ENCODE measurements around the gene WNT2.
"Not testable (repeated sequence)": the region's sequence is repeated elsewhere in the genome, so short reads cannot be mapped to it uniquely, and the experiment has no call there.

WNT2 gene

GRCh38 chr7:117251687-117252086, 71.2 kb downstream of the WNT2 start:
- DNase-seq, result no peak

DNA sequence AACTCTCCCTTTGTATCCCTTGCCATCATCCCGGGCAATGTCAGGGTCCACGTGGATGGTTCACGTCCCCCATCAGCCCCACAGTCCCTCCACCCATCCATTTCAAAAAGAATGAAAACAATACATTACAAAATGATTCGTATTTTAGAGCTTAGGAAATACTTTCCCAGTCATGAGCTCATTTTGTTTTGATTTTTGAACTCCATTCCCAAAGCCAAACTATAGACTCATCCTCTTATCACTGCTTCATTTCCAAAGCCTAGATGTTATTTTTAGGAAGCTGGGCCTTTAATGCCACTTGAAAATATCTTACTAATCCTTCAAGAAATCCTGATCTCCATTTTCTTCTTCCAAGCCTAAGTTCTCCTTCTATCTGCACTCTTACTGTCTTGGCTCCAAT, 72.1 kb downstream of the WNT2 start:
- no peak for DNase-seq

DNA sequence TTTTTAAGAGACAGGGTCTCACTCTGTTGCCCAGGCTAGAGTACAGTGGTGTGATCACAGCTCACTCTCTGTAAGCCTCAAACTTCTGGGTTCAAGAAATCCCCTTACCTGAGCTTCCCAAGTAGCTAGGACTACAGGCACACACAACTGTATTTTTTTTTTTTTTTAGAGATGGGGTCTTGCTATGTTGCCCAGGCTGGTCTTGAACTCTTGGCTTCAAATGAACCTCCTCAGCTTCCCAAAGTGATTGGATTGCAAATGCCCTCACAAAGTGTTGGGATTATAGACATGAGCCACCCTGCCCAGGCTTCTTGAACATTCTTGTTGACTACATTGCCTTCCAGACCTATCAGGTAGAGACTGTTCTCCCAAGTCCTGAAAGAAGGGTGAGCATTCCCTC, 72.6 kb downstream of the WNT2 start:
- DNase-seq, result no peak

- no peak for DNase-seq
Observed at GRCh38 chr7:117249696-117250095, 73.2 kb downstream of the WNT2 start.

- DNase-seq, result no peak
Observed at GRCh38 chr7:117248829-117249228, 74.0 kb downstream of the WNT2 start.

DNA sequence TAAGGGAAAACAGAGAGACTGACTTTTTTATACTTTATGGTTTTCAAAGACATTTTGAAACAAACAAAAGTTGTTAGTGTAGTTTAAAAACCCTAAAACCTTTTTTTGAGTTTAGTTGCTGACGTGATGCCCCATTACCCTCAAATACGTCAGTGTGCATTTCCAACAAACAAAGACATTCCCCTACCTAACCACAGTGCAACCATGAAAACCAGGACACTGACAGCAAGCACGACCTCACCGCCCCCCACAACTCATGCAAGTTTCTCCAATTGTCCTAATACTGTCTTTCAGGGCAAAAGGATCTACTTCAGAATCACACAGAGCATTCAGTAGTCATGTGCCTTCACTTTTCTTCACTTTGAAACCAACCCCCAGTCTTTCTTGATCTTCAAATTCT, 75.0 kb downstream of the WNT2 start:
- DNase-seq, result no peak

- DNase-seq, result not testable (repeated sequence)
Observed at GRCh38 chr7:117245703-117246102, 77.2 kb downstream of the WNT2 start.

- no peak for DNase-seq
Observed at GRCh38 chr7:117243390-117243789, 79.5 kb downstream of the WNT2 start.

- no peak for DNase-seq
Observed at GRCh38 chr7:117241088-117241487, 81.8 kb downstream of the WNT2 start.

DNA sequence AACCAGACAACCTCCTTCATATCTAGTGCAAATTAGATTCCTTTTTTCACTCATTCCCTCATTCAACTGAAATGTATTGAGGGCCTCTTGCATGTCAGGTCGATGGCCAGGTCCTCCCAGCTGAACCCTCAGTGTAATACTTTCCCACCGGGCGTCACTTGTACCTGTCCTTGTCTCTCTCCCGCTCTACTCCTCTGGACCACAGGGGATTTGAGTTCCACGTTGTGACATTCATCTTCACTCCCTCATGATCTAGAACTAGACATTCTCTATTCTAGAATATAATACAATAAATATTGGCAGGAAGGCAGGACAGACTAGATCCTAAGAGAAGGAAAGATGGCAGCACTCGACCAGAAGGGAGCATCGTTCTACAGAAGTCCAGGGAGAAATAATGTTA, 83.9 kb downstream of the WNT2 start:
- DNase-seq, result no peak

DNA sequence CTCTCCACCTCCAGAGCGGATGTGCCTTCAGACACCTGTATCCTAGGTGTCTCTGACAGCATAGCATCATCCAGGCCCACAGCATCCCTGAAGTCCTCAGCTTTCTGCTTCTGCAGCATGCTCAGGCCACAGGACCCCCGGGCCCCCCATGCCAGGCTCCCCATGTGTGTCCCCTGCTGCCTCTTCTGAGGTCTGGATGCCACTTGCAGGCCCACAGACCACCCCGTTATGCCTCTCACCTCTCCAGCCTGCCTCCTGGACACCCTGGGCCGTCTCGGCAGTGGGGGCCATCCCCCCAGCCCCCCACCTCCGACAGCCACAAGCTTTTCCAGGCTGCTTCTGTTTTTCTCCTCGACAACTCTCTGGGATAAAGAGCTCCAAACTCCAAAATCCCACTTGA, 84.4 kb downstream of the WNT2 start:
- DNase-seq, result no peak

GRCh38 chr7:117237646-117238045, 85.2 kb downstream of the WNT2 start:
- DNase-seq, result no peak

GRCh38 chr7:117231047-117231359, 91.9 kb downstream of the WNT2 start:
- no peak for DNase-seq

DNA sequence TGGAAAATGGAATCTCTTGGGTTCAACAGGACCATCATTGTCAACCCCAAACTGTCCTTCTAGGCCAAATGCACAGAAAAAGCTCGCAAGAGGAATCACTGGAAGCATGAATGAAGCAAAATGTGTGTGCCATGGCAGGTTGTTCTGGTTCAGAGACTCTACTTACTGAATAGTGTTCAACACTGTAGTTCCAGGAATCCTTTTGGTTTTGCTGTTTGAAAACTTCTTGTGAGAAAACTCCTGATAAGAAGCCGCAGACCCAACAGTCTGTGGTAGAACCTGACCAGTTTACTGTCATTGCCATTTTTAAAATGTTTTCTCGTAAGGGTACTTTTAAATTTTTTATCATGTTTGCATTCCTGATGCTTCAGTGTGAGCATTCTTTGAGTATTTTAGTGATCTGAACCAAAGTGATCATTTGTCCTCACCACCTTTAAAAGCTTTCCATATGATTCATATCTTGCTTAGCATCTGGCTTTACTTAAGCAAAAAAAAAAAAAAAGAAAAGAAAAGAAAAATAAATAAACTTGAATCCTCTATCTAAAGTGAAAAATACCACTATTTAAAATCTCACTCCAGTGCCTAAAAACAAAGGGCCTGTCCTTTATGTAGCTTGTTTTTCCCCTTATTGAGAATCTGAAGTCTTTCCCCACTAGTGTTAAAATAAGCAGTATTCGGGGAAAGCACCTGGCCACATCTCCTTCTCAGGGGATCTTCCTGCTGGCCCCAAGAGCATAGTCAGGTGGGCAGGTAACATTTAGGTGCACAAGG, 92.4 kb downstream of the WNT2 start:
- no peak for DNase-seq

GRCh38 chr7:117229350-117229749, 93.5 kb downstream of the WNT2 start:
- DNase-seq, result no peak

DNA sequence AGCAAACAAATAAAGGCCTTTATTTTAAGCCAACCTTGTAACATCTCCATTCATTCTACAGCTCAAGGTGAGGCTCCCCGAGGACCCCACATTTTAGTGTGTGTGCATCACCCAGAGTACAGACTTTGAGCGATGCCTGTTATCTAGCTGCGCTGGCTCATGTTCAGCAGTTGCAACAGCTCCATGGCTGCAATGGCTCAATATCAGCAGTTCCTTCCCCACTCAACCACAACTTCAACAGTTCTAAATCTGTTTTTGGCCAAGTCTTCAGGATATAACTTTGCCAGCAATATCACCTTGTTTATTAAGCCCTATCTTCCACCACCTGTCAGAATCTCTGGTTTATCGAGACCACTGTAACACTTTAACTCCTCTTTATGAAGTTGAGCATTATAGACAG, 95.8 kb downstream of the WNT2 start:
- no peak for DNase-seq

DNA sequence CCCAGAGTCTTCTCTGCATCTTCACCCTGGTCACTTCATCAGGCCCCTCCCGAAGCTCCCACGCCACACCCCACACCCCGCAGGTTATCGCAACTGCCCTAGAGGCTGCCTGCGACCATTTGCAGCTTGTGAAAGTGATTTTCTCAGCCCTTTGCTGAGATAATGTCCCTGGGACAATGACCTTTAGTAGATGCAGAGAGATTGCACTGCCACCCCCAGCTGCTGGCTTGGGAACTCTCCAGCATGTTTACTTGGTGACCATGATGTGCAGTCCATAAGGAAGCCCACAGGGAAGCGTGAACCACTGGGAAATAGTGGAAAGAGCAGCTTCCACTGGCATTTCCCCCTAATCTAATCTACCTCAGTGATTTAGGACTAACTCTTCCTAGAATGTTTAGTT, 97.3 kb downstream of the WNT2 start:
- no peak for DNase-seq
